Kidney (tissue), 14 donors: ENCODE results near the gene FBXO17. TPM values are rescaled to one million over a fixed set of nuclear protein-coding genes. Genes with fewer than 3 reads are reported as not detected.

Experiments
- DNase-seq, 5 donors: peaks; one replicate each; pipeline ENCODE4 v3.0.0-alpha.2; 2013 to 2020
- FAIRE-seq: peaks from 2 replicates; lab custom pipeline; 2012; peaks lifted over from hg19 to GRCh38; lab: Jason Lieb, UNC
- H3K27ac ChIP-seq, 2 donors: one replicate each; pipeline ENCODE4 v1.7.0; 2013; ENCODE audit warnings: low read depth in 2 of 2, low read length in 2 of 2, inconsistent platforms in 1 of 2
- H3K27me3 ChIP-seq: one replicate; pipeline ENCODE4 v1.7.1; 2013; ENCODE audit warnings: low read length, inconsistent platforms; ENCODE audit not compliant: control insufficient read depth, insufficient read depth
- H3K36me3 ChIP-seq, 3 donors: one replicate each; pipeline versions ENCODE4 v1.7.0 to v1.7.1; 2013; ENCODE audit warnings: low read length in 3 of 3, control low read depth in 1 of 3, inconsistent platforms in 1 of 3; ENCODE audit not compliant: insufficient read depth in 3 of 3, control insufficient read depth in 2 of 3
- H3K4me1 ChIP-seq, 3 donors: one replicate each; pipeline versions ENCODE4 v1.7.0 to v1.7.1; 2013; ENCODE audit warnings: low read length in 3 of 3, inconsistent platforms in 1 of 3, low read depth in 1 of 3; ENCODE audit not compliant: control insufficient read depth in 2 of 3, insufficient read depth in 2 of 3
- H3K4me3 ChIP-seq, 3 donors: one replicate each; pipeline versions ENCODE4 v1.7.0 to v1.8.1; 2013; ENCODE audit warnings: low read length in 3 of 3, control low read depth in 1 of 3, inconsistent platforms in 1 of 3
- H3K9ac ChIP-seq, 3 donors: one replicate each; pipeline versions ENCODE4 v1.7.0 to v1.7.1; 2013; ENCODE audit warnings: low read length in 3 of 3, control low read depth in 1 of 3, inconsistent platforms in 1 of 3
- H3K9me3 ChIP-seq, 3 donors: one replicate each; pipeline versions ENCODE4 v1.7.0 to v1.7.1; 2013; ENCODE audit warnings: low read length in 3 of 3, control low read depth in 1 of 3, inconsistent platforms in 1 of 3; ENCODE audit not compliant: control insufficient read depth in 2 of 3, insufficient read depth in 1 of 3
- intact Hi-C: fragments of 100-400 bp; cut with DNase I; formaldehyde crosslinking; loops from one replicate; pipeline ENCODE4 v1.11.1; 2022
- polyA plus RNA-seq: library from polyadenylated mRNA; stranded (reverse); fragments of 350-450 nt; fragmentation: Illumina TruSeq; extraction: RNeasy Lipid Tissue Mini Kit (QIAGEN cat#74804); gene quantifications from one replicate; pipeline ENCODE4 v1.2.3, GENCODE V29; 2014; ENCODE audit warnings: low read depth, low replicate concordance; ENCODE audit not compliant: insufficient read depth
- total RNA-seq: library from RNA; stranded (reverse); fragmentation: NEBNext Ultra II Directional; extraction: Animal tissue kit (Norgen Biotek cat#: 25700); gene quantifications from one replicate; pipeline ENCODE4 v1.2.1, GENCODE V29; 2021
- TF ChIP-seq, protein P1 (sequence below): IDR thresholded peaks from 3 replicates; pipeline ENCODE4 v1.5.1; 2012; ENCODE audit warnings: mild to moderate bottlenecking, moderate library complexity, borderline replicate concordance; ENCODE audit not compliant: insufficient read depth; ENCODE audit errors: extremely low read depth
- donor health status: control.
- donor health status: control.
- donor health status: control.
- donor health status: control.
- donor health status: control.
- donor health status: DM: yes; HTN: yes; CAD: no.
- donor health status: Normal renal cell carcinoma (clear cell type).

Gene FBXO17
- total and polyA plus RNA-seq, 2 donors from 2014 or later, result 32.3 to 44.3 TPM

DNA sequence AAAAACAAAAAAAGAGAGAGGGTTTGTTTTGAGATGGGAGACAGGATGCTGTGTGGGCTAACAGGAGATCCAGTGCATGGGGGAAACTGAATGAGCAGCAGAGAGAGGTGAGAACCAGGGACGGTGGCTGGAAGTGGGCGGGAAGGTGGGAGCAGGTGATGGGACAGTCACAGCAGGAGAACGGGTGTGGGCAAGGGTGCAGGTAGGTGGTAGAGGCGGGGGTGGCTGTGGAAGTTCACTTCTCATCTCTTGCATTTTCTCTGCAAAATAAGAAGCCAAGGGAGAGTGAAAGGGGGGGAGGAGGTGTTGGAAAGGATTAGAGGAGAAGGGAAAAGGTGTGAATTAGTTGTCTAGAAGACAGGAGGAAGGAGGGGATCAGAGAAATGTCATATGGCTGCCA lies 21.9 kb downstream of the FBXO17 start:
- no peaks in the 10 kb centered on the region for H3K9me3 ChIP-seq
- H3K27ac ChIP-seq, result peak overlapping the region in 1 of 2 donors; percentile 71
- H3K4me1 ChIP-seq, result peaks cover 0 to 15% (median 15%) of the 10 kb centered on the region in 3 donors
- no peaks in the 10 kb centered on the region for H3K27me3 ChIP-seq
- H3K36me3 ChIP-seq, result no peaks in the 10 kb centered on the region
- H3K9ac ChIP-seq, result no peak overlapping the region
- DNase-seq (peak in 1 of 5 donors; percentile 34), FAIRE-seq (no peak)
- intact Hi-C loops, result no loop called here
- TF ChIP-seq, protein P1, sequence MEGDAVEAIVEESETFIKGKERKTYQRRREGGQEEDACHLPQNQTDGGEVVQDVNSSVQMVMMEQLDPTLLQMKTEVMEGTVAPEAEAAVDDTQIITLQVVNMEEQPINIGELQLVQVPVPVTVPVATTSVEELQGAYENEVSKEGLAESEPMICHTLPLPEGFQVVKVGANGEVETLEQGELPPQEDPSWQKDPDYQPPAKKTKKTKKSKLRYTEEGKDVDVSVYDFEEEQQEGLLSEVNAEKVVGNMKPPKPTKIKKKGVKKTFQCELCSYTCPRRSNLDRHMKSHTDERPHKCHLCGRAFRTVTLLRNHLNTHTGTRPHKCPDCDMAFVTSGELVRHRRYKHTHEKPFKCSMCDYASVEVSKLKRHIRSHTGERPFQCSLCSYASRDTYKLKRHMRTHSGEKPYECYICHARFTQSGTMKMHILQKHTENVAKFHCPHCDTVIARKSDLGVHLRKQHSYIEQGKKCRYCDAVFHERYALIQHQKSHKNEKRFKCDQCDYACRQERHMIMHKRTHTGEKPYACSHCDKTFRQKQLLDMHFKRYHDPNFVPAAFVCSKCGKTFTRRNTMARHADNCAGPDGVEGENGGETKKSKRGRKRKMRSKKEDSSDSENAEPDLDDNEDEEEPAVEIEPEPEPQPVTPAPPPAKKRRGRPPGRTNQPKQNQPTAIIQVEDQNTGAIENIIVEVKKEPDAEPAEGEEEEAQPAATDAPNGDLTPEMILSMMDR, result no peak
- no peak overlapping the region for H3K4me3 ChIP-seq

GRCh38 chr19:38952395-38953165 lies 23.0 kb downstream of the FBXO17 start:
- H3K9ac ChIP-seq, result peak overlapping the region in 1 of 3 donors; percentile 51
- no peaks in the 10 kb centered on the region for H3K27me3 ChIP-seq
- H3K4me3 ChIP-seq, result peak overlapping the region in 1 of 3 donors; percentile 37
- H3K9me3 ChIP-seq, result no peaks in the 10 kb centered on the region
- peak; percentile 29 to 90 (median 81) for DNase-seq
- no peaks in the 10 kb centered on the region for H3K36me3 ChIP-seq
- intact Hi-C loops, result no loop called here
- peak; percentile 3 for FAIRE-seq
- peak overlapping the region; percentile 62 to 71 for H3K27ac ChIP-seq
- TF ChIP-seq, protein P1, result peak; percentile 35
- peaks cover 0 to 15% (median 15%) of the 10 kb centered on the region in 3 donors for H3K4me1 ChIP-seq

- H3K9ac ChIP-seq, result no peak overlapping the region
These were observed 24.4 kb downstream of the FBXO17 start for GRCh38 chr19:38951187-38951586.

More at GRCh38 chr19:38951187-38951586, 24.4 kb downstream of the FBXO17 start:
- H3K27ac ChIP-seq, result no peak overlapping the region
- TF ChIP-seq, protein P1, result no peak
- no peak for DNase-seq
- H3K27me3 ChIP-seq, result no peaks in the 10 kb centered on the region
- H3K36me3 ChIP-seq, result peaks cover 0 to 8% (median 4%) of the 10 kb centered on the region in 3 donors
- no peaks in the 10 kb centered on the region for H3K9me3 ChIP-seq
- no peak overlapping the region for H3K4me3 ChIP-seq
- intact Hi-C loops, result no loop called here
- peaks cover 0 to 15% (median 15%) of the 10 kb centered on the region in 3 donors for H3K4me1 ChIP-seq
- FAIRE-seq, result no peak
